Mesenchymal stem cell (in vitro differentiated cells and primary cell): Measurements from ENCODE around the gene COL16A1.

Experiments used
- DNase-seq: peaks from one replicate; pipeline ENCODE4 v3.0.0-alpha.2; 2013
- H2AFZ ChIP-seq: one replicate; pipeline ENCODE4 v1.6.1; 2013; ENCODE audit warnings: low read depth, mild to moderate bottlenecking, control low read depth, inconsistent platforms, low read length, moderate library complexity
- H2AK5ac ChIP-seq: 2 replicates; pipeline ENCODE4 v1.6.1; 2013; ENCODE audit warnings: low read length, moderate library complexity, mild to moderate bottlenecking, inconsistent platforms; ENCODE audit not compliant: severe bottlenecking
- H2BK120ac ChIP-seq: one replicate; pipeline ENCODE4 v1.6.1; 2013; ENCODE audit warnings: low read depth, mild to moderate bottlenecking, inconsistent platforms, low read length, moderate library complexity
- H2BK12ac ChIP-seq, 2 experiments: one replicate each; pipeline ENCODE4 v1.6.1; 2013; ENCODE audit warnings: inconsistent platforms in 2 of 2, low read length in 2 of 2, mild to moderate bottlenecking in 2 of 2, moderate library complexity in 2 of 2, control low read depth in 1 of 2
- H2BK15ac ChIP-seq: one replicate; pipeline ENCODE4 v1.6.1; 2013; ENCODE audit warnings: mild to moderate bottlenecking, low read depth, inconsistent platforms; ENCODE audit not compliant: poor library complexity, severe bottlenecking
- H2BK5ac ChIP-seq: 2 replicates; pipeline ENCODE4 v1.6.1; 2013; ENCODE audit warnings: low read depth, mild to moderate bottlenecking, low read length, control low read depth, inconsistent platforms; ENCODE audit not compliant: poor library complexity, severe bottlenecking
- H3K14ac ChIP-seq, 2 experiments: one replicate each; pipeline ENCODE4 v1.6.1; 2013; ENCODE audit warnings: inconsistent platforms in 2 of 2, low read length in 2 of 2, control low read depth in 1 of 2, mild to moderate bottlenecking in 1 of 2, moderate library complexity in 1 of 2
- H3K18ac ChIP-seq, 2 experiments: one replicate each; pipeline ENCODE4 v1.6.1; 2013; ENCODE audit warnings: inconsistent platforms in 2 of 2, low read length in 2 of 2, control low read depth in 1 of 2, low read depth in 1 of 2, mild to moderate bottlenecking in 1 of 2
- H3K23ac ChIP-seq, 2 experiments: one replicate each; pipeline ENCODE4 v1.6.1; 2013; ENCODE audit warnings: inconsistent platforms in 2 of 2, low read length in 2 of 2, mild to moderate bottlenecking in 2 of 2, moderate library complexity in 2 of 2, control low read depth in 1 of 2
- H3K27ac ChIP-seq: 2 replicates; pipeline ENCODE4 v1.5.1; 2013; ENCODE audit warnings: mild to moderate bottlenecking, moderate library complexity, low read length, control low read depth, inconsistent platforms; ENCODE audit not compliant: poor library complexity, severe bottlenecking
- H3K27me3 ChIP-seq, 2 experiments: 2 replicates each; pipeline versions ENCODE4 v1.6.1 to v1.7.0; 2013; ENCODE audit warnings: low read length in 2 of 2, mild to moderate bottlenecking in 2 of 2, moderate library complexity in 2 of 2, control low read depth in 1 of 2, inconsistent platforms in 1 of 2; ENCODE audit not compliant: control insufficient read depth in 1 of 2, insufficient read depth in 1 of 2
- H3K36me3 ChIP-seq, 2 experiments: 2 replicates each; pipeline versions ENCODE4 v1.6.1 to v1.7.0; 2013; ENCODE audit warnings: low read length in 2 of 2, control low read depth in 1 of 2, inconsistent platforms in 1 of 2, low read depth in 1 of 2, mild to moderate bottlenecking in 1 of 2; ENCODE audit not compliant: insufficient read depth in 2 of 2, control insufficient read depth in 1 of 2
- H3K4ac ChIP-seq, 2 experiments: one replicate each; pipeline ENCODE4 v1.6.1; 2013; ENCODE audit warnings: inconsistent platforms in 2 of 2, low read length in 2 of 2, mild to moderate bottlenecking in 2 of 2, moderate library complexity in 2 of 2, control low read depth in 1 of 2, low read depth in 1 of 2
- H3K4me1 ChIP-seq: 2 replicates; pipeline ENCODE4 v1.6.1; 2013; ENCODE audit warnings: low read depth, low read length, control low read depth; ENCODE audit not compliant: control insufficient read depth, insufficient read depth
- H3K4me2 ChIP-seq: 2 replicates; pipeline ENCODE4 v1.6.1; 2013; ENCODE audit warnings: low read length, mild to moderate bottlenecking, inconsistent platforms; ENCODE audit not compliant: poor library complexity, severe bottlenecking
- H3K4me3 ChIP-seq, 2 experiments: 2 replicates each; pipeline versions ENCODE4 v1.5.1 to v1.7.0; 2013; ENCODE audit warnings: low read length in 2 of 2, mild to moderate bottlenecking in 2 of 2, control low read depth in 1 of 2, low read depth in 1 of 2; ENCODE audit not compliant: insufficient read depth in 1 of 2
- H3K79me1 ChIP-seq: replicated peaks from 2 replicates; pipeline ENCODE4 v1.6.1; 2013; ENCODE audit warnings: mild to moderate bottlenecking, control low read depth, low read length, inconsistent platforms; ENCODE audit not compliant: poor library complexity, severe bottlenecking
- H3K9ac ChIP-seq: 2 replicates; pipeline ENCODE4 v1.7.0; 2013; ENCODE audit warnings: mild to moderate bottlenecking, low read length, moderate library complexity
- H3K9me3 ChIP-seq: 2 replicates; pipeline ENCODE4 v1.7.0; 2013; ENCODE audit warnings: mild to moderate bottlenecking, low read length; ENCODE audit not compliant: control insufficient read depth
- H4K8ac ChIP-seq: one replicate; pipeline ENCODE4 v1.6.1; 2013; ENCODE audit warnings: inconsistent platforms, mild to moderate bottlenecking, low read length, moderate library complexity
- H4K91ac ChIP-seq: one replicate; pipeline ENCODE4 v1.6.1; 2013; ENCODE audit warnings: mild to moderate bottlenecking, low read length, inconsistent platforms
- WGBS: methylation state at CpG from one replicate; pipeline ENCODE4 v1.1.7; 2013; ENCODE audit warnings: mixed read lengths; 5-methylcytosine and 5-hydroxymethylcytosine counted together

The COL16A1 gene

GRCh38 chr1:31693231-31693630 is 10.6 kb downstream of the COL16A1 start:
- Histone ChIP-seq H4K91ac (peak overlapping the region; percentile 5), H3K23ac (no peak overlapping the region), H3K18ac (peak overlapping the region in 1 of 2 experiments; percentile 28), H2BK5ac (no peak overlapping the region), H2AK5ac (no peak overlapping the region), H3K27me3 (no peaks in the 10 kb centered on the region), H2BK12ac (no peak overlapping the region), H2BK15ac (no peak overlapping the region), H3K36me3 (peaks cover 49 to 91% of the 10 kb centered on the region in 2 experiments), H3K27ac (no peak overlapping the region), H3K79me1 (peaks cover 1% of the 10 kb centered on the region), H4K8ac (no peak overlapping the region), H3K4me3 (no peak overlapping the region), H3K4ac (no peak overlapping the region), H3K4me1 (peaks cover 48% of the 10 kb centered on the region), H3K9me3 (no peaks in the 10 kb centered on the region), H2BK120ac (no peak overlapping the region), H3K4me2 (no peak overlapping the region), H3K9ac (no peak overlapping the region), H2AFZ (no peak overlapping the region), H3K14ac (no peak overlapping the region)
- no peak for DNase-seq
- 94% methylated on average over 10 of the region's 10 CpGs for WGBS

GRCh38 chr1:31691951-31692350 is 11.9 kb downstream of the COL16A1 start:
- Histone ChIP-seq H2BK15ac (no peak overlapping the region), H2BK5ac (no peak overlapping the region), H3K4me2 (no peak overlapping the region), H3K4me3 (no peak overlapping the region), H4K91ac (peak overlapping the region; percentile 72), H3K9ac (no peak overlapping the region), H3K4ac (no peak overlapping the region), H4K8ac (peak overlapping the region; percentile 24), H3K36me3 (peaks cover 43 to 89% of the 10 kb centered on the region in 2 experiments), H3K23ac (no peak overlapping the region), H3K18ac (peak overlapping the region in 1 of 2 experiments; percentile 54), H2AK5ac (peak overlapping the region; percentile 57), H3K14ac (no peak overlapping the region), H2BK120ac (no peak overlapping the region), H2BK12ac (peak overlapping the region; percentile 59 to 67), H3K4me1 (peaks cover 49% of the 10 kb centered on the region), H3K9me3 (no peaks in the 10 kb centered on the region), H2AFZ (no peak overlapping the region), H3K79me1 (peaks cover 1% of the 10 kb centered on the region), H3K27me3 (no peaks in the 10 kb centered on the region), H3K27ac (no peak overlapping the region)
- no peak for DNase-seq
- 89% methylated on average over 9 of the region's 11 CpGs for WGBS

DNA sequence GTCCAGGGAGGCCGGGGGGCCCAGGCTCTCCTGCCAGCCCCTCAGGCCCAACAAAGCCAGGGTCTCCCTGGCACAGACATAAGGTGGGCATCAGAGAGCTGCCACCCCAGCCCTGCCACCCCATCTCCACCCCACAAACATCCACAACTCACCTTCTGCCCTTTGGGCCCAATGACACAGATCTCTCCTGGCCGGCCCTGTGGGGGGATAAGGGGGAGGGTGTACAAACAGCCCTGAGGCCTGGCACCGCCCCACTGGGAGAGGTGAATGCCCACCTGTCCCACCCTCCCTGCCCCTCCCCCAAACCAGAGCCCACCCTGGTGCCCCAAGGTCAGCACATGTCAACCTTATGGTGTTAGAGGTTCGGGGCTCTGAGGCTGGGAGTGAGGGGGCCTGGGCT is 12.4 kb downstream of the COL16A1 start:
- Histone ChIP-seq H2AFZ (no peak overlapping the region), H3K9ac (no peak overlapping the region), H3K36me3 (peaks cover 38 to 89% of the 10 kb centered on the region in 2 experiments), H4K91ac (peak overlapping the region; percentile 72), H2BK12ac (peak overlapping the region; percentile 67 to 82), H2BK120ac (peak overlapping the region; percentile 42), H3K23ac (no peak overlapping the region), H3K4ac (no peak overlapping the region), H2AK5ac (peak overlapping the region; percentile 97), H2BK15ac (no peak overlapping the region), H3K9me3 (no peaks in the 10 kb centered on the region), H4K8ac (no peak overlapping the region), H2BK5ac (no peak overlapping the region), H3K4me1 (peaks cover 49% of the 10 kb centered on the region), H3K4me2 (no peak overlapping the region), H3K14ac (no peak overlapping the region), H3K27me3 (no peaks in the 10 kb centered on the region), H3K18ac (peak overlapping the region in 1 of 2 experiments; percentile 28), H3K4me3 (no peak overlapping the region), H3K79me1 (peaks cover 1% of the 10 kb centered on the region), H3K27ac (no peak overlapping the region)
- no peak for DNase-seq
- WGBS: no CpG with 5 or more reads among the region's 4 CpGs

GRCh38 chr1:31690921-31691320 is 12.9 kb downstream of the COL16A1 start:
- WGBS: 88% methylated on average over 10 of the region's 10 CpGs
- peak overlapping the region; percentile 97 for H2AK5ac ChIP-seq
- H2AFZ ChIP-seq: no peak overlapping the region
- H3K27ac ChIP-seq: no peak overlapping the region
- H4K8ac ChIP-seq: peak overlapping the region; percentile 38
- no peak for DNase-seq
- no peak overlapping the region for H2BK5ac ChIP-seq
- peak overlapping the region; percentile 82 to 92 for H2BK12ac ChIP-seq
- peaks cover 38 to 91% of the 10 kb centered on the region in 2 experiments for H3K36me3 ChIP-seq
- H2BK120ac ChIP-seq: peak overlapping the region; percentile 42
- no peak overlapping the region for H3K4me3 ChIP-seq
- H3K4me1 ChIP-seq: peaks cover 49% of the 10 kb centered on the region
- peak overlapping the region in 1 of 2 experiments; percentile 73 for H3K4ac ChIP-seq
- H3K18ac ChIP-seq: peak overlapping the region; percentile 6 to 28
- no peak overlapping the region for H3K23ac ChIP-seq
- H3K9ac ChIP-seq: no peak overlapping the region
- no peaks in the 10 kb centered on the region for H3K9me3 ChIP-seq
- peaks cover 1% of the 10 kb centered on the region for H3K79me1 ChIP-seq
- H3K14ac ChIP-seq: peak overlapping the region in 1 of 2 experiments; percentile 44
- no peak overlapping the region for H3K4me2 ChIP-seq
- peak overlapping the region; percentile 84 for H4K91ac ChIP-seq
- no peaks in the 10 kb centered on the region for H3K27me3 ChIP-seq
- H2BK15ac ChIP-seq: peak overlapping the region; percentile 52
